ENCODE results near the gene MIA3.
"Not testable (repeated sequence)": the region's sequence is repeated elsewhere in the genome, so short reads cannot be mapped to it uniquely, and the experiment has no call there.

MIA3 gene

DNA sequence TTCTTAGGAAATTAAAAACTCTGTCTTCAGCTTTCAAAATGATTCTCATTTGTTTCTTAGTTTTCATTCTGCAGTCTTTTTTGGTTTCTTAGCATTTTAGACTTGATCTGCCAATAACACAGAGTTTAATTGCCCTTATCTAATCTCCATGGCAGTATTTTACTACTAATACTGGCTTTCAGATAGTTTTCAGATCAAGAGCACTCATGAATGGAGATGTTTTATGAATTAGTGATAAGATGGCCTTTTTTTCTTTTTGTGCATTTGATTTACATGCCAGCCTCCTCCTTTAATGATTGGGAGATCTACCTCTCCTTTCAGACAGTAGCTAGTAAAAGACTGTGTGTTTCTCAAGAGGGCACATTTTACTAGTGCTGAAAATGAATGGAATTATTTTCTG lies 5.6 kb downstream of the MIA3 start:
- DNase-seq, result no peak

DNA sequence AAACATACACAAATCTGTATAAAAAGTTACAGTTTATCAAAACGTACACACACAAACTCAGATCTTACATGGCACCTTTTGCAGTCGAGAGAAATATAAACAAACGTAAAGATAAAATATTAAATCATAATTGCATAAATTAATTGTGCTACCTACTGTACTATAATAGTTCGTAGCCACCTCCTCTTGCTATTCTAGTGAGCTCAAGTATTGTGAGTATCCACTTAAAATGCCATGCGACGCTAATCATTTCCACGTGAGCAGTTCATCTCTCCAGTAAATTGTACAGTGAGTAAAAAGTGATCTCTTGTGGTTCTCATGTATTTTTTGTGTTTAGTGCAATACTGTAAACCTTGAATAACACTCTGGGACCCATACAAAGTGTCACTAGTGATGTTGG lies 6.3 kb downstream of the MIA3 start:
- DNase-seq, result no peak

DNA sequence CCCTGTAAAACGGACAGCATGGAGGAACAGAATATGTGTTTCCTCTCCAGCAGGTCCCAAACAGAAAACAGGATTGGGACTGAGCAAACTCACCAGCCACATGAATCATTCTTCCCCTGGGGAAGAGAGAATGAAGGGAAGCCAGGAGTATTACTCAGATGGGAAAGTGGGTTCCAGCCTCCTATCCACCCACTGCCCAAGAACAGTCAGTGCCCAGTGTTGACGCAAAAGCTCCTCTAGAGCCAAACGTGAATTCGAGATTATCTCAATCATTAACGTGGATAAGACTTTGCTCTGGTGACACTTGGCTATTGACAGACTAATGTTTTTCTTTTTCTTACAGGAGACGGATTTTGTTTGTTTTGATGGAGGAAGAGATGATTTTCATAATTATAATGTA lies 9.3 kb downstream of the MIA3 start:
- no peak for DNase-seq

DNA sequence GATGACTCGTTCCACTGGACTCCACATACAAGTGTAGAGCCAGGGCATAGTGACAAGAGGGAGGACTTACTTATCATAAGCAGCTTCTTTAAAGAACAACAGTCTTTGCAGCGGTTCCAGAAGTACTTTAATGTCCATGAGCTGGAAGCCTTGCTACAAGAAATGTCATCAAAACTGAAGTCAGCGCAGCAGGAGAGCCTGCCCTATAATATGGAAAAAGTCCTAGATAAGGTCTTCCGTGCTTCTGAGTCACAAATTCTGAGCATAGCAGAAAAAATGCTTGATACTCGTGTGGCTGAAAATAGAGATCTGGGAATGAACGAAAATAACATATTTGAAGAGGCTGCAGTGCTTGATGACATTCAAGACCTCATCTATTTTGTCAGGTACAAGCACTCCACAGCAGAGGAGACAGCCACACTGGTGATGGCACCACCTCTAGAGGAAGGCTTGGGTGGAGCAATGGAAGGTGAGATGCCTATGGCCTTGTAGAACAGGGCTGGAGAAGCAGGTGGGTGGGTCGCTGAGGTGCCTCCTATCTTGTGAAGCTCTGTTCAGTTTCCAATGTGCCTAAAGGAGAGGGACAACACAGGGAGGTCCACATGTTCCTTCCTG lies 12.1 kb downstream of the MIA3 start:
- no peak for DNase-seq

DNA sequence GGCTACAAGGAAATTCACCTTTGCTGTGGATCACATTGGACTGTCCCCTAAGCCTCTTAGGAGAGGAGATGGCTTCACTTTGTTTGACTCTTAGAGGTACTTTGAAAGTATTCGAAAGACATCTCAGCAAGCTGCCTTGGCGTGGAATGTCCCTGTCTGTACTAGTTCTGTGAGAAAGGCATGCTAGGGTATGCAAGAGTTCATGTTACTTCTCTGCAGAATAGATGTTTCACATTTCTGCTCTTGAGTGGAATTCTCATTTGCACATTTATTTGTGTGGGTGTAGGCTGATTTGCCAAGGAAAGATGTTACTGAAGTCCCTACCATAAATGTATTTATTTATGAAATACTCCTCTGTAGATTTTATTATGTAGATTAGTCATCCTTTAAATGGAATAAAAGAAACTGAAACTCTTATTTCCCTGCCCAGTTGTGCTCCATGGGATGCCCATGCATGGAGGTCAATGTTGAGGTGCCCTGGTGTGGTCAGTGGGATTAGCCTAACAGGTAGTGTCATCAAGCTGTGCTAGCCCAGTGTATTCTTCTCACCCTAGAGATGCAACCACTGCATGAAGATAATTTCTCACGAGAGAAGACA lies 13.8 kb downstream of the MIA3 start:
- no peak for DNase-seq

DNA sequence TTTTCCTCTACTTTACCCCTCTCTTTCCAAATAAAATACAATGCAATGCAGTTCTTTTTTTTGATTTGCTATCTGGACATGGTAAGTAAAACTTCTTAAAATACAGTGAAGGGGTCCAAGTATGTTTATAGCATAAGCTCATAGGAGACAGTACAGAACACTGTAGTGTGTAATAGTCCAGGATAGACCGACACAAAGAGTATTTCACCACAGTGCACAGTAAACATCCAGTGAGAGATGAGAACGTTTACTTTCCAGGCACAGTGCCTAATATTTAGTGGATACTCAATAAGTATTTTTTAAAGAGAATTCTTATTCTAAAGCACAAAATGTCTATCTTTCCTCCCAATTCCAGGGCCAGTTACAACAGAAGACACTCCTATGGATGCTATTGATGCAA lies 14.9 kb downstream of the MIA3 start:
- no peak for DNase-seq

DNA sequence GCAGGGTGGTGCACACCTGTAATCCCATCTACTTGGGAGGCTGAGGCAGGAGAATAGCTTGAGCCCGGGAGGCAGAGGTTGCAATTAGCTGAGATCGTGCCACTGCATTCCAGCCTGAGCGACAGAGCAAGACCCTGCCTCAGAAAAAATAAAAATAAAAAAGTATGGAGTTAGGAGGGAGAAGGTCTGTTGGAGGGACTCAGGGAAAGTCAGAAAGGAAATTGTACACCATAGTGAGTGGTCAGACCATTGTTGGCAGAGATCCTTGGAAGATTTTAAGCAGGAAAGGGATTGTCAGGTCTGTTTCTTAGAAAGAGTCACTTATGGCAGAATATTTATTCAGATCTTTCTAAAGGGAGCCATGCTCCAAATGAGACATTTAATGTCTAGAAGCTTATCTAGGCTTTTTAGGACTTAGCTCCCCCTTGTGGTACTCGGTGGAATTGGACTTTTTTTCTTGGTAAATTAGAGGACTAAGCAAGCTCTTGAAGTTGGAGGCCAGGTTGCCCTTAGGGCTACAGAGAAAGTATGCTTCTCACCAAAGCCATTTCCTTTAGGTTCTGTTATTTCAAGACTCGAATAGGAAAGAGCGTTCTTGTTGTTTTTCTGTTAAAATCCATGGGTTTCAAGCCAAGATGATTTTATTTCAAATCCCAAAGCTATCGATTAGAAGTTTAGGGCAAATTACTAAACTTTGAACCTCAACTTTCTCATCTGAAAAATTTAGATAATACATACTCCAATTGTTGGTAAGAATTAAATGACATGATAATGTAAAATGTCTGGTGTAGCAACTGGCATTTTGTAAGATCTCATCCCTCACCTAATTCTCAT lies 16.5 kb downstream of the MIA3 start:
- DNase-seq, result peak; percentile 70

DNA sequence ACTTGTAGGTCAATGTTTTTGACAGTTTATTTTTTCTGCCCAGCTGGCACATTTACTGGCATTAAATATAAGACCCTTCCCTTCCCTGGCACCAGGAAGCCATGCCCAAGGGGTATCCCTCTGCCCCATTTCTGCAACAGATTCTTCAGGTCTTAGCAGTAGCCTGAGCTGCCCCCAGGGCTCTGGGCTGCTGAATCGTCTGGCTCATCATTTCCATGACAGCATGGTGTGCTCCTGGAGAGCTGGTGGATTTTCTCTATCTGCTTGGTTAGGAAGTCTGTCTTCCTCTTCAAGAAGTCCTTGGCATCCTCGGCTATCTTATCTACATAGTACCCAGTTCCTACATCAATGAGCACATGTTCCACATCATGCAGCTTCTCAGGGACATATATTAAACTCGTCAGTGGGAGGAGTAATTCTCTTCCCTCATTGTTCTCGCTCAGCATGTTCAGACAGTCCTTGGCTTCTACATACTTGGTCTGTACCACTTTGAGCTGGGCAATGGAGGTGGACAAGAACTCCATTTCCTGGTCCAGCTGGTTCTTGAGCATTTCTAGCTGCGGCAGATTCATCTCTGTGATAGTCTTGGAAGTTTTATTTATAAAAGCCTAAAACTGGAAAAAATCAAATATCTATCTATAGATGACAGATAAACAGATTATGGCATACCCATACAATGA lies 23.5 kb downstream of the MIA3 start:
- no peak for DNase-seq

DNA sequence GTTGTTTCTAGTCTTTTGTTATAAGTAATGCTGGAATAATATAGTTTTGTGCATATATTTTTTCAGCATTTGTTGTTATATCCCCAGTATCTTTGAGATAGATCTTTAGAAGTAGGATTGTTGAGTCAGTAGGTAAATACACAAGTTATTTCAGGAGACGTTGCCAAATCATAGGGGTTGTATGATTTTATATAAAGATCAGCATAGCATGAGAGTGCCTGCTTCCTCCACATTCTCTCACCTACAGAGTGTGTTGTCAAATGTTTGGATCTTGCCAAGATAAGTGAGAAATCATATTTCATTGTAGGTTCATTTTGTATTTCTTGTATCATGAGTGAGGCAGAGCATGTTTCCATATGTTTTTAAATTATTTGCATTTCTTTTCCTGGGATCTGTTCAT lies 24.6 kb downstream of the MIA3 start:
- no peak for DNase-seq

DNA sequence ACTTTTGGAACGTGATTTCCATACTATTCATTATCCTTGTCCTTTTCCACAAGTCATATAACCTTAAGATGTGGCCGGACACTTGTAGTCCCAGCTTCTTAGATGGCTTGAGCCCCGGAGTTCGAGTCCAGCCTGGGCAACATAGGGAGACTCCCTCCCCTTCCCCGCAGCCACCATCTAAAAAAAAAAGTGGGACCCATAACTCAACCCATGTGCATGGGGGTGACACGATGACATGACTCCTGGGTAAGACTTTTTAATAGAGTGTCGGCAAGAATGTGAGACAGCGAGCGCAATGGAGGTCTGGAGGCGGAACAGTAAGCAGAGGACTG lies 25.7 kb downstream of the MIA3 start:
- no peak for DNase-seq

DNA sequence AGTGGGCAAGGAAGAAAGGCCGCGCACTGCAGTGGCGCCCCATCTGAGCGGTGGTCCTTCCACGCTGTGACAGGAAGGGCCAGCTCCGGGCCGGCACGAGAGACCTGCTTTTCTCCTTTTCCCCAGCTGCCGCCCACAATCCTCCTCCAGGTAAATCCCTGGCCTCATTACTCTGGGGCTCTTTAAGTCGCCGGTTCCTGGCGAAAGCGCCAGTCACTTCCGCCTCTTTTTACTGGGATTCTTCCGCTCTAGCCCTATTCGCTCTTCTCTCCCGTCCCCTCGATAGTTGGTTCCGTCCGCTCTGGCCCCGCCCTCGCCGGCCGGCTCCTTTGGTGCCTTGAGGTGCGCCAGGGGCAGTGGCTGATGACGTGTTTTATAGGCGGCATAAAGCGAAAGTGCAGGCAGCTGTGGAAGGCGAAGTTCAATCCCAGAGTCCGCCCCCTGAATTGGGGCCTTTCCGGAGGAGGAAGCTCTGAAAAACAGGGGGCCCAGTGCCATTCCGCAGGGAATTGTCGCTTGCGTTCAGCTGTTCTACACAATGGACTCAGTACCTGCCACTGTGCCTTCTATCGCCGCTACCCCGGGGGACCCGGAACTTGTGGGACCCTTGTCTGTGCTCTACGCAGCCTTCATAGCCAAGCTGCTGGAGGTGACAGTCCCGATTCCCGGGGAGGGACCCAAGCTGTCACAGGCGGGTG lies 26.2 kb downstream of the MIA3 start:
- peak; percentile 98 for DNase-seq

DNA sequence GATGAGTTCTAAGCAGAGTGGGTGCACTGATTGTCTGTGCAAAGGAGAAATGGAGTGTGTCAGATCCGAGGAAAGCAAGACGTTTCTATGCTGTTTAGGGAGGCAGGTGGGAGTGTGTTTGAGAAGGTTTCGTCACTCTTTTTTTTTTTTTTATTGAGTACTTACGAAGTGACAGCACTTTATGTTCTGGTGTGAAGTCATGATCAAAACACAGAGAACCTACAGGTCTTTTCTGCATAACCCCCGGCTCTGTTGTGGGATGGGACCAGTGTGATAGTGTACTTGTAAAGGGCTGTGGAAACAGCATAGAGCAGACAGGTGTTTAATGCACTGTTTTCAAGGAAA lies 26.7 kb downstream of the MIA3 start:
- DNase-seq, result no peak

DNA sequence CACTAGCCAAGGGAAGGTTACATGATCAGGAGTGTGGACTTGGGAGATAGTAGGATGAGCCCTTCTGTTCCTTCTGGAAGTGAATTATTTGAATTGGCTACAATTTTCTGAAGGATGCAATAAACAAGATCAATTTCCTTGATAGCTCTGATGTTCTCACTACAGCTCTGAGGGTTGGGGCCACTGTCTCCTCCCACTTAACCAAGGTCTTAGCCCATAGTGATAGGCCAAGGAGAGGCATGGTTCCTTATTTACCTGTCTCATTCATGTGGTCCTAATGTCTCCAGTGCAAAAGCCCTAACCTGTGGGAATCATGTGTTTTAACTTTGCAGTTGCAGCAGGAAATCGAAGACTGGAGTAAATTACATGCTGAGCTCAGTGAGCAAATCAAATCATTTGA lies 34.8 kb downstream of the MIA3 start:
- no peak for DNase-seq

DNA sequence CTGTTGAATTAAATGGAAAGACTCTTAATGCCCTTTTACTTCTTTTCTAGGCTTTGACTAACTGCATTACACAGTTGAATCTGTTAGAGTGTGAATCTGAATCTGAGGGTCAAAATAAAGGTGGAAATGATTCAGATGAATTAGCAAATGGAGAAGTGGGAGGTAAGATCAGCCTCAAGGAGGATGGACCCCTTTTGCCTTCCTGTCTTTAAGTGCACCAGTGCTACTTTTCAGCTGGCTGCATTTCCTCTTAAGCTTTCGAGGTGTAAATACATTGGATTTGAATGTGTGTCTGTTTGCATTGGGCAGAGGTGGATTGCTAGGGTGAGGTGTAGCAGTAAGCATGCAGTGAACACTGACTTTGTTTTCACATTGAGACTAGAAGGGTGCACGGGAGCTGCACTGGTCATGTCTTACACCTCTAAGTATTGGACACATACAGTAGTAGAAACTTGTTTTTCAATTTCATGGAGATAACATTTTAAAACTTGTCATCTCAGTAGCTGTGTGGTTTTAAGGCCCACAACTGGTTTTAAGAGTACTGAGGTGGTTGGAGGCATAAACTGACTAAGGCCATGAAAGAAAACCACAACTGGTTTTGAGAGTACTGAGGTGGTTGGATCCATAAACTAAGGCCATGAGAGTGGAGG lies 35.4 kb downstream of the MIA3 start:
- DNase-seq, result peak; percentile 13

DNA sequence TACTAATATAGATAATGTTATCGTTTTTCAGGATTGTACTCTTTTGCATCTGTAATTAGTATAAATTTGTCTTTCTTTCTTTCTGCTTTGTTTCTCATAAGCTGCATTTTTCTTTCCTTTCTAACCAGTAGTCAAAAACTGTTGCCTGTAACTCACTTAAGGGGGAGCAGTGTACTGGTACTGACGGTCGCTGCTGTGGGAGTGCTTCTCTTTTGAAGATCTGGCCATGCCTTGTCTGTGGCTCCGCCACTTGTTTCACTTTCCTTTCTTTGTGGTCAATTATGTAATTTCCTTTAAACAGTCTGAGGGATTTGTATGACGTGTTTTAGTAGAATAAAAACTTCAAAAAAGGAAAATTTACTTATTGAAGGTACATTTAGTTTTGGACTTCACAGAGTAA lies 37.0 kb downstream of the MIA3 start:
- DNase-seq, result peak; percentile 73

DNA sequence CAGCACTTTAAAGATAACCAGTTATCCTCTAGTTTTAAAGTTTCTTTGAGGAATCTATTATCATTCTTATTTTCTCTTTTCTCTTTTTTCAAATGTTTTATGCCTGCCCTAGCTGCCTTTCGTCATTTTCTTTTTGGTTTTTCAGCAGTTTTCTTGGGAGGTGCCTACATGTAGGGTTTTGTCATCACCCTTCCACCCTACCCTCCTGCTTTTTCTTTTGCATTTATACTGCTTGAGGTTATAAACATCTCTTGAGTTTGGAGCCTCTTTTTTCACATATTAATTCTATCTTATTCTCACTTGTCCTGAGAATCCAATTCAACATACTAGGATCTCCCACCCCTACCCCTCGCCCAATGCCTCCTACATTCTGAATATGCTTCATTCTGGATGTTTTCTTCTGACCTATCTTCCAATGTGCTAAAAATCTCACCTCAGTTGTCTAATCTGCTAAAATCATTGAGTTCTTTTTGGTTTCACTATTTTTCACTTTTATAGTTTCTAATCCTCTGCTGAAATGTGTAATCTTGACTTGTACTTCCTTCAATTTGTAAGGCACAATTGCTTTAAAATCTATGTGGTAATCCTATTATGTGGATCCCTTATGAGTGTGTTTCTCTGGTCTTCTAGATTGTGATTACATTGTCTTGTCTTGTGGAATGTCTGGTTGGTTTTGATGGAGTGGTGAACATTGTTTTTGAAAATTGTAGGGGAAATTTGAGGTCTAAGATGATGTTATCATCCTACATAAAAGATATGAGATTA lies 38.7 kb downstream of the MIA3 start:
- DNase-seq, result no peak

DNA sequence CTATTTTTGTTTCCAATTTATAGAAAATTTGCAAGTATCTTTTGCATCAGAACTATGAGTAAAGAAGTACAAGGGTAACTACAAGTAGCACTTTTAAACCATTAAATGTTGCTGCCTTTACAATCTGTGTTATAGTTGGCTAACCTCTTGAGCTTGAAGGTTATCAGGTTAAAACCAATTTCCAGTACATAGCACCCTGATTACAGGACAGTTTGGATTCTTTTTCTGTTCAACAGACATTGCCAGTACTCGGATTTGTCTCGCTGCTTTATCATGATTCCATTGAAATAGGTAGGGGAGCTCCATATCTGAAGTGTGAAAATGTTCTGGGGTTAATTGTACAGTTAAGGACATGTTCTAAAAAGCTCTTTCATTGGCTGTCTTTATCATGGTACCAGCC lies 40.0 kb downstream of the MIA3 start:
- DNase-seq, result no peak

DNA sequence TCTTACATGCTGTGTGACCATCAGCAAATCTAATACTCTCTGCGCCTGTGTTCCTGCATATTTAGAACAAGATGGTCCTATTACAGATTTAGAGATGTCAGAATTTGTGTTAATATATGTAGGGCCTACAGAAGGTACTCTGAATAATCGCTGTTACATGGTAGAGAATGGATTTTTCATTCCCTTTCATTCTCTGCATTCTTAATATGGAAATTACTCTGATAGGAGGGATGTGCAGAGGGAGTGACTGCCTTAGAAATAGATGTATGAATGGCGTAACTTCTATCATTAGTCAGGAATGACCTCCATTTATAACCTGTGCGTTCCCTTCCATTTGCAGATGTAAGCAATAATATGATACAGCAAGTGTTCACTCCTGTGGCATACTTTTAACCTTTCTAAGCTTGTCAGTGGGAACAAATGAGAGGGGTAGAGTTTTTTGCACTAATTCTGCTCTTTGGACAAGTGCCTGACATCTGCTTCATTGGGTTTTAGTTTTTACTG lies 45.6 kb downstream of the MIA3 start:
- DNase-seq, result no peak

DNA sequence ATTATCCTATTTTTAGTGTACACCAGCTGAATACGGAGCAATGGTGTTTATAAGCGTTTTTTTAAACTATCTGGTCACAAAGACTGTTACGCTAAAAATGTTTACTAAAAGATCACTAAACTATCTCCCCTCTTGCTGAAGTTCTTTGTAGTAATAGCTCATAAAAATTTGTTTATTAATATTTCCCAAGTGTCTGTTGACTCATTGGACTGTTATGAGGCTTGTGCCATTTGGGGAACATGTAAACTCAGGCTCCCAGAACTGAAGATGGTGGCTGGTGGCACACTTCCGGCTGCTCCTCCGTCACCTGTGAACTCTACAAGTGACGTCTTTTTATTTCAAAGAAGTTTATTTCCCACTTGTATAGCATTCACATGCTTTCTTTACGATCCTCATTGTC lies 48.1 kb downstream of the MIA3 start:
- DNase-seq, result no peak

DNA sequence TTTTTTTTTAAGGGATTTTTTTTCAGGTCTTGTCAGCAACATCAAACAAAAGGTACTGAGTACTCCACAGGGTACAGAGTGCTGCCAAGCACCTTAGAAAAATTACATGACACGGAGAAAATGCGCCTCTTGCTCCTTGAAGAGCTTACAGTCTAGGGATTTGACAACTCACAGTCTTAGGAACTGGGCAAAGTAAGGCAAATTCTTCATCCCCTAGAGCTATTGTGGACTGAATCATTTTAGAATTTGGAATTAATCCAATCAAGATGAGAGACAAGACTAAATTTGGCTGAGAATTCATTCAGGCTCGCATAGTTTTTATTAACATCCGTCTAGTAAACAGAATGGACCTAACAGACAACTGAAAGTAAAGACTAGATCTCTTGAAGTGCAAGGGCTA lies 50.3 kb downstream of the MIA3 start:
- DNase-seq, result not testable (repeated sequence)

DNA sequence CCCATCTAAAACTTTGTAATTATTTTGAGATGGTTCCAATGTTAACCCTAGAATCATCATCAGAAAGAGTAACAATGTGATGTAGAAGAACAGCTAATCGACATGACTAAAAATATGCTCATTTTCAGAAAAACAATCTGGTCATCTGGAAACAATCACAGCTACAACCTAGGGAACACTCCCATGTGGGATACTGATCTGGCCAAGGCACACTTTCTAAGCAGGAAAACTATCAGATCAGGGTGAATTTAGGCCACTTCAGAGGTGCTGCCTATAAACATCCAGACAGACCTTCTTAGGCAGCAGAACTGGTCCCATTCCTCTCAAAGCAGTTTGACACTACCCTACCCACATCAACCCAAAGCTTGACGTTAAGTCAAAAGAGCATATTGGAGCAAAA lies 51.2 kb downstream of the MIA3 start:
- not testable (repeated sequence) for DNase-seq

DNA sequence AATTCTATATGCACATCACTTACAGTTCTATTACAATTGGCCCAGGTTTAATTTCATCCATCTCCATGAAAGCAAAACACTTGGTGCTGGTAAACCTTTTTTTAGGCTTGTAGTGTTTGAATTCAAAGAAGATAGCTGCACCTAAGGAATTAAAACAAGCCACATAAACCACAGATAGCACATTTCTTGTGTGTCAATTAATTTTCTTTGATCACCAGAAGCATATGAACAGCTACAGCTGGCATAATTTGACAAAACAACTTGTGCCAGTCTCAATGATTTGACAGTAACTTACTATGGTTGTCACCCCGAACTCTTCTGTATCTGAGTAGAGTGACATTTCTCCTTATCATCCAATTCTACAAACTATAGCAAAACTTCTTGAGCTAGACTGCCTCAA lies 52.2 kb downstream of the MIA3 start:
- DNase-seq, result no peak
